GM18519 (cell line): ENCODE measurements around the gene PARS2.

Source experiments
- ATAC-seq: cut with Tn5 transposase; IDR thresholded peaks from one replicate; pipeline ENCODE4 v1.9.1; 2021; ENCODE audit warnings: mild to moderate bottlenecking, moderate library complexity; ENCODE audit not compliant: unreplicated experiment, low FRiP score

PARS2 gene

DNA sequence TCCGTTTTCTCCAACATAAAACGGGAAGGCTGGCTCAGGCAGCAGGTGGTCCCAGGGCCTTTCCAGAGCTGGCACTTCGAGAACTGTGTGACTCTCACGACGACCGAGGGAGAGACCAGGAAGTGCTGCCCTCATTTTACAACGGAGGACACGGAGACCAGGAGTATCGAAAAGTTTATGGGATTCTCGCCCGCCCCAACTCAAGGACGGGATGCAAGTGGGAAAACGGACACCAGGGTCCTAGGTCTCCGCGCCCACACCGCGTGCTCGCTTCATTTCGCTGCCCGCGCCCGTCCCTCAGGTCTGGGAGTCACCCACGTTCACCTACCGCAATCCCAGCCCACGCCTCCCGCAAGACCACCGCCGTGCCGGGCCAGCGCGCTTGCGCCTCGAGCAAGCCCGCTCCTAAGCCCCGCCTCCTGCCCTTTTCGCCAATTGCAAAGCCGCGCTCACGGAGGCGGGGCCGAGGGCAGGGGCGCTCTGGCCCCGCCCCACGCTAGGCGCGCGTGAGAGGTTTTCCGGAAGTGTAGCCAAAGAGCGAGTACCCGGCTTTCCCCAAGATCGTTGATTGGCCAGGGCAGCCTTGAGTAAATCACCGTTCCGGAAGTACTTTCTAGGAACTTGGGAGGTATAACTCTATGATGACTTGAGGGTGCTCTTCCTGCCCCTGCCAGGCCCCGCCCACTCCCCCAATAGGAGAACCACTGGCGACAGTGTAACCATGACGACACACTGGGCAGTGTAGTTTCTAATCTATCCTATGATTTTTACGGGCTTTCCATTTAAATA lies at the start of gene PARS2:
PARS2 (minus strand) TSS at position 391 of the 789 bp plus-strand sequence. CDS start 5,362 bp downstream, outside the sequence.
- ATAC-seq, result peak; percentile 95

DNA sequence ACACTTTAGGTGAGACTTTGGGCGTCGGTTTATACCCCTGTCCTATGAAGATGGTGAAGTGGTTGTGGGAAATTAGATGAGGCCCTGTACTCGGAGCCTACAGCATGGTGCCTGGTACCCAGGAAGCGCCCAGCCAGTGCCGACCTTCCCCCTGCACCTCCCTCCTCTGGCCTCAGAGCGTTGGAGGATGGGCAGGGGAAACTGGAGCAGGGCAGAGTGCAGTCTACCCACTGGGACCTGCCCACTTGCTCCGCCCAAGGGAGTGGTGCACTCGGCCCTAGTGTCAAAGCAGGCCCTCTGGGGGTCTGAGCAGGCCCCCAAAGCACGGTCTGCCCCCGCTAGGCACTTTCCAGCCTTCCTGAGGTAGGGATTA lies 49.8 kb upstream of the PARS2 start:
- no peak for ATAC-seq

DNA sequence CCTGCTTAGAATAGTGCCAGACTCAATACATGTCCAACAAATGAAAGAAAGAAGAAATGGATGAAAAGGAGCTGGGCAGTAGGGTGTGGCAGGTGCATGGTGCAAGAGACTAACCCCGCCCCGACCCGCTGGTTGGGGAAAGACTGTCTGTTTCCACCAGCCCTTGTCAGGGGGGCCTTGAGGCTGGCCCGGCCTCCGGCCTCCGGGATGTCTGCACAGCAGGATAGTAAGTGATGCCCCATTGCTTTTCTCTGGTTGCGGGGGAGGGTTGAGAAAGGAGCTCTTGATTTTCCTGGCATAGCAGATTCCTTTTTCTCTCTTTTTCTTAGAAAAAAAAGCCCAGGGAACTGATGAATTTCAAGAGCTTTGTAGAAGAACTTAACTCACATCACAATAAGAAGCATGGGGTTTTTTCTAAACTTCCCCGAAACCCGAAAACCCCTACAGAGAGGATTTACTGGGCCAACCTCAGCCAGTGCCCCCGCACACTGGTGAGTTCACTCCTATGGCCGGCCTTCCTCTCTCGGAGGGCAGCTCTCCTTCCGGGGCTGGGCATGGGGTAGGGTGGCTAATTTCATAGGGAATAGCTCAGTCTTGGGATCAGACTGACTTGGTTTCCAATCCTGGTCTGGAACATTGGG lies 49.3 kb upstream of the PARS2 start:
- ATAC-seq, result no peak

DNA sequence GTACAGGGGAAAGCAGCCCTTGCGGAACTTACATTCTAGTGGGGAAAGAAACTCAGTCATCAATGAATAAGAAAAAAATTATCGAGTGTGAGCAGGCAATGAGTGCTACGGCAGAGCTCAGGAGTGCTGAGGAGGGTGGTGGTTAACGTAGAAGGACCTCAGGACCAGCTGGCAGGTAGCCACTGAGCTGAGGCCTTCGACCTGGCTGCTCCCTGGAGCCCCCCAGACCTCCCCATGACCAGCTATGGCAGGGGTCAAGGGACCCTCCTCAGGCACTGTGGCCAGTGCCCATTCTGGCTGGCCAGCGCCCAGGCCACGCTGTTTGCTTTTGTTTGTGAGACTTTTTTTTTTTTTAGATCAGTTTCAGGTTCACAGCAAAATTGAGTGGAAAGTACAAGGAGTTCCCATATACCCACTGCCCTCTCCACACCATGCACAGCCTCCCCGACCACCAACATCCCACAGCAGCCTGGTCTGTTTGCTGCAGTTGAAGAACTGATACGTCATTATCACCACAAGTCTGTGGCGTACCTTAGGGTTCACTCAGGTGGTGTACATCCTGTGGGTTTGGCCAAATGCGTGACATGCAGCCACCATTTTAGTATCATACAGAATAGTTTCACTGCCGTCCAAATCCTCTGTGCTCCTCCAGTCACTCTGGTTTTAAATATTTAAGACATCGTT lies 48.6 kb upstream of the PARS2 start:
- ATAC-seq, result no peak

DNA sequence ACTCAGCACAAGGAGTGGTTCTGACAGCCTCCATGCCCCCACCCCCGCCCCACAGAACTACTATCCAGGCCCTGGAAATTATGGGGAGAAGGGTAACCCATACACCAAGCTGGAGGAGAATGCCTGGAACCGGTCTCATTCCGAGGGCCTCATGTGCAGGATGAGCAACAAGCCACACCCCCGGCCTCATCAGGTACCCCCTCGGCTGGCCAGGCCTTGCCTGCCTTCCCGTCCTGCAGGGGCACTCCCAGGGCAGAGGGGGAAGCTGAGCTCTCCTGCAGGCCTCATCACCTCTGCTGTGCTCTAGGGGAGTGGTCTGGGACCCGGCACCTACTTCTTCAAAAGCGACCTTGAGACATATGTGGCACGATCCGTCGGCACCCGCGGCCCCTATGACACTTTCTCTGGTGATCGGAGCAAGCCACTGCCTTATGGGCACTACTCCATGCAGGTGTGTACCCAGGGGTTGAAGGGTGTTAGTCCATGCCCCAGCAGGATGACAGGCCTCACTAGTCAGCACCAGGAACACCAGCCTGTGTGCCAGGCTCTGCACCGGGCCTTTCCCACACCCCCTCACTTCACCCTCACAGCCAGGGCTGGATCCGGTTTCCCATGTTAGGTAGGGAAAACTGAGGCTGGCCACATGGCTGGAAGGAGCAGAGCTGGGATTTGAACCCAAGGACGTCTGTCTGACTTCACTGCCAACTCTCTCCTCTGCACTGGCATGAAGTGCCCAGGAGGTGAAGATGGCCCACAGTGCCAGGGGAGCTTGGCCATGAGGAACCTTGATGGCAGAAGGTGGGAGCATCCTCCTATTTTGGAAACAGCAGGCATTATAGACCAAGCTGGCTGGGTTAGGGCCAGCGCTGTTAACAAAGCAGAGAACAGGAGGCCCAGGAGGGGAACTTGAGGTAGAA lies 47.7 kb upstream of the PARS2 start:
- no peak for ATAC-seq

DNA sequence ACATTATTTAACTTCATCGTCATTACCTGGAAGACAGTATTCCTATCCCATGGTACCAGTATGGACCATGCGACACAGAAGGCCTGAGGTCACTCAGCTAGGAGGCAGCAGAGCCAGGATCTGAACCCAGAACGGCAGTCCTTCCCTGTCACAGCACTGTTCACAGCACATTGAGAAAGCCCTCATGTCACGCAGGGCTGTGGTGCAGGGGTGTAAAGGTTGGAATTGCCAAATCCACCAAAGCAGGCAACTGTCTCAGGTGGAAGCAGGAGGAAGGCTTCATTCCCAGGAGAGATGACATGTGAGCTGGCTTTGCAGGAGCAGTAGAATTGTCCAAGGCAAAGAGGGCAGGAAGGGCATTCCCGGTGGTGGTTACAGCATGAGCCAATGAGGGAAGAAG lies 46.7 kb upstream of the PARS2 start:
- no peak for ATAC-seq

DNA sequence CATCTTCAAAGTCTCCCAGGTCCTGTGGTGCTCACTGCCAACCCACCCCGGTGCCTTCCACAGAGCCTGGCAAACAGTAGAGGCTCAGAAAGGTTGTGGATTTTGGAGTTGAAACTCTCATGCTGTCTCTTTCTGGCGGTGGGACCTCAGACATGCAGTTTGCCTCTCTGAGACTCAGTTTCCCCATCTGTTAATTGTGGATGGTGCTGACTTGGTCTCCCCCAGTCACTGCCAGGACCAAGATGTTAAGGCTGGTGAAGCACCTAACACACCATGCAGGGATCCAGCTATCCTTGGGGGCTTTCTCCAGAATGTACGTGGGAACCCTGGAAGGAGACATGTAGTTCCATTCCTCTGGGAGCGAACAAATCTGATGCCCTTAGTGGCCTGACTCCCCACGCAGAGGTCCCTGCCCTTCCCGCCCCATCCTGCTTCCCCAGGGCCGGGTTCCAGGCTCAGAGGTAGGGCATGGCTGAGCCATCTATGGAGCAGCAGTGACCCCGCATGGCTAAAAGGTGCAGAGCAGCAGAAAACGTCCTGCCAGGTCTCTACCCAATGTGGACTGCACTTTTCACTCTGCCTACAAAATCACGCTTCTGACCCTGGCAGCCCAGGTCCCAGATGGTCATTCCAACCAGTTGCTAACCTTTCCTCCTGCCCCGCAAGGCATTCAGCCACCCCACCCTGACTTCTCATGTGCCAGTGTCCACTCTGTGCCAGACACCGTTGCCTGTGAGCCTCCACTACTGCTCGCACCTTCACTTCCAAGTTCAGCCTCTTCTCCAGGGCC lies 46.0 kb upstream of the PARS2 start:
- ATAC-seq, result no peak

DNA sequence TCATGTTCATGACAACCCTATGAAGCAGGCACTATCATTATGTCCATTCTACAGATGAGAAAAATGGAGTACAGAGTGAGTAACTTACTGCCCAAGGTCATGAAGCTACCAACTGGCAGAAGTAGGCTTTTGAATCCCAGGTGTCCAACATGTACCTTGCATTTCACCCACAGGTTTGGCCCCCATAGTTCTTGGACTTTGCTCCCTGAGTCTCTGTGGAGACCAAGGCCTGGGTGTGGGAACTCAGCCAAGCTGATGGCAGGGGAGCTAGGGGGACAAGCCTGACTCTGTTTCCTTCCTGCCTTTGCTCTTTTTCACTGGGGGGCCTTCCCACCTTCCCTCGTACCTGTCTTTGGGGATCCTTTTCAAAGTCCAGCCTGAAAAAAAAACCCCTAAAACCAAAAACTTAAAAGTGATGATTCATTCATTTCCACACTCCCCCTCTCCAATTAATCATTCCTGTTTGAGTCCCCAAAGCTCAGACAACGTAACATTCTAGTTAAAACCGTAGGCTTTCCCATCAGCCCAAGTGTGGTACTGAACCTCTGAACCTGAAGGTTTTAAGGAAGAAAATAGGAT lies 45.3 kb upstream of the PARS2 start:
- ATAC-seq, result no peak

DNA sequence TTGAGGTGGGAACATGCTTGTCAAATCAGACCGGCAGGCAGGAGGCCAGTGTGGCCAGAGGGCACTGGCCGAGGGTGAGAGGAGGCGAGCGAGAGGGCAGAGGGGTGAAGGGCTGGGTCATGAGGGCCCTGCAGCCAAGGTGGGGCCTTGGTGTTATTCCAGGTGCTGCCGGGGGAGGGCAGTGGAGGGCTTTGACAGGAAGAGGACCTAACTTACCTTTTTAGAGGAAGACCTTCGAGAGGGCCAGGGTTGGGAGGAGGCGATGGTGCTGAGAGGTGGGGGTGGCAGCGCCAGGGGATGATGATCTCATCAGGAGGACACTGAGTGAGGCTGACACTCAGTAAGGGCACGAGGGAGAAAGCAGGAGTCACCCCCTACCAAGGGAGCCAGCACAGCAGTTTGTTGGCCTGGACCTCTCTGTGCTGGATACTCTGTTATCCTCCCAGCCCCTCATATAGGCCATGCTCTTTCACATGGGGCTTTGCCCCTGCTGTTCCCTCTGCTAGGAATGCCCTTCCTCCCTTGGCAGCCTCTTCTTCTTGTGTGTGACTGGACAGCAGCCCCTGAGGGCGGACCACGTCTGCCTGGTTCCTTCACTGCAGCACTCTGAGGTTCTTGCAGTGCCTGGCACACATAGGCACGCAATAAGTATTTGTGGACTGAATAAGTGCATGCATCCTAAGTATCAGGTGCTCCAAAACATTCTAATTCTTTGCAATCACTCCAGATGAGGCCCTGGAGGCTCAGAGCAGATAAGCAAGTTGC lies 44.3 kb upstream of the PARS2 start:
- no peak for ATAC-seq

DNA sequence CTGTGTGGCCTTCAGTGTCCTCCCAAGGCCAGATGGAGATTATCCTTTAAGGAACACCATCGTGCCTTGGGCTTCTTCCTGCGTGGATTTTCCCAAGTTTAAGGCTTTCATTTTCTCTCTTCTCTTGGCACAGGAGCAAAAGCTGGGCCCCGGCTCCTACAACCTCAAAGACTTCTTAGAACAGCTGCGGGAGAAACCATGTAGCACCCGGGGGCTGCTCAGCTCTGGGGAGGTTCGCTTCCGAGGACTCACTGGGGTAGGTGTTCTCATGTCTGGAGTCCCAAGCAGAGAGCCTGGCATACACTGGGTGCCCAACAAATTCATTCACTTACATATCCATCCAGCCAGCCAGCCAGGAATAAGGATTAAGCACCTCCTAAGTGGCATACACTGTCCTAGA lies 43.4 kb upstream of the PARS2 start:
- ATAC-seq, result no peak

DNA sequence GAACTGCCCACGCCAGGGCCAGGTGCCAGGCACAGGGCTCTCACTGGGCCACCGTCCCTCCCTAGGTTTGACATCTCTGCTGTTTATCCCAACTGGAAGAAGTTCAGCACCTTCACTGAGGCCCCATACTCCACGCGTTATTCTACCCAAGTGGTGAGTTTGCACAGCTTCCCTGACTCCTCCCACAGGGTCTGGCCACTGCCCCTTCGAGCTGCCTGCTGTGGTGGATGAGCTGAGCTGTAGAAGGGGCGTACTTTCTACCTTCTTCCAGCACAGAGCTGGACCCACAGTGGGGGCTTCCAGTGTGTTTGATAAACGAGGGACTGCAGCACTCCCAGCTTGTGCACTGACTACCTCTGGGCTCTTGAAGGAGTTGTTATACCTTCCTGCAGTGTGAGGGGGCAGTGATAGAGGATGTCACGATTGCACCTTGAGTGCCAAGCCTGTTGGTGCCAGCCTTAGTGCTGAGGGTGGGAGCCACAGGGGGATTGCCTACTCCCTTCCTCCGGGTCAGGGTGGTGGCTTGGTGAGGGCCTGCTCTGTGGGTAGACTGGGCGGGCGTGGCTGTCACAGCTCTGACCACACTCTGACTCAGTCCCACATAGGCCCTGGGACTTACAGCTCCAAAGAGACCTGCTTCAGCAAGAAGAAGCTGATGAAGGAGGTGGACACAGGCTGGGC lies 42.7 kb upstream of the PARS2 start:
- no peak for ATAC-seq

DNA sequence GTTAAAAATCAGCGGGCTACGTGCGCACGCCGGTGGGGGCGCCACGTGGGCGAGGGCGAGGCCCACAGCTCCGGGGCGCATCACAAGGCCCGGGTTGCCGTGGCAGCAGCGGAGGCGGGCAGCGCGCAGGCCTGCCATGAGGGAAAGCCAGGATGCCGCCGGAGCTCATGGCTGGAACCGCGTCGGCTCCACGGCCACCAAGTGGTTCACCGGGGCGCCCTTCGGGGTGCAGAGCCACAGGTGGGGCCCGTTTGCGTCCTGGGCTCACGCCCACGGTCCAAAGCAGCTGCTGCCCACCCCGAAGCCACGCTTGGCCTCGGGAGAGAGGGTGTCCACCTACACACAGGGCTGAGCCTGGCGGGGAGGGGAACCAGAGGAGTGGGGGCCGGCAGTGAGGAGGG lies 41.7 kb upstream of the PARS2 start:
- ATAC-seq, result no peak

DNA sequence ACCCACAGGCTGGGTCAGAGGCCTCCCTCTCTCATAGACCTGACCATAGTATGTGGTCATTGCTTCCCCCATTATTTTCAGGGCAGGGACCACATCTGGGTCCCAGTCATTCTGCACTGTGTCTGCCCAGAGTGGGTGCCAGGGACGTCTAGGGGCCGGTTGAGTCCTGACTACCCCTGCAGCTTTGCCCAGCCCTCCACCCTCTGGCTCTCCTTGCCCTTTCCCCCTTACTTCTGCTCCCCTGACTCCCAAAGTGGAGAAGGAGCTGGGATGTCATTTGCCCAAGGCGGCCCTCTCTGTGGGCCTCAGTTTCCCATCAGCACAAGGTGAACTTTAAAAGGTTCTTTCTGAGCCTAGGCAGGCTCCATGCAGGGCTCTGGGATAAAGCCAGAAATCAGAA lies 41.1 kb upstream of the PARS2 start:
- no peak for ATAC-seq

DNA sequence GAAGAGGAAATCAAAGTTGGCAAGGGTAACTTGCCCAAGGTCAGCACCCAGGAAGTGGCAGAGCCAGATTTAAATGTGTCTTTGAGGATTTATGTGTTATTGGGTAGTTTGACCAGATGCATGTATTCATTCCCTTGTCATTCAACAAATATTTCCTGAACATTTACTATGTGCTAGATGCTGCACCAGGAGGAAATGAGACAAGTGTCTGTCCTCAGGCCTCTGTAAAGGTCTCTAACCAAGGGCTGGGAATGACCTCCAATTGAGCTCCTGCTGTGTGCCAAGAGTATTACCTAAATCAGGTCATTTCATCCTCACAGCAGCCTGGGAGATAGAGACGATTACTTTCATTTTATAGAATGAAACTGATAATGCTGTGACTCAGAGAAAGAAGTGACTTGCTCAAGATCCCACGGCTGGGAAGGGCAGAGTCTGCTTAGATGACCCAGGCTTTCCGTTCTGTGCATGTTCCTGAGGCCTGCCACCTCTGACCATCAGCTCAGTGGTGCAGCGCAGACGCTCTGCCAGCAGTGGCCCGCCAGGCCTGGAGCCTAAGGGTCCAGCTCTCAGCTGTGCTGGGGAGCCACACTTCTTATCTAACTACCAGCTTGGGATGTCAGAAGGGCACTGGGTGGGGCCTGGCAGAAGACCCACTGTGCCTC lies 40.3 kb upstream of the PARS2 start:
- no peak for ATAC-seq

DNA sequence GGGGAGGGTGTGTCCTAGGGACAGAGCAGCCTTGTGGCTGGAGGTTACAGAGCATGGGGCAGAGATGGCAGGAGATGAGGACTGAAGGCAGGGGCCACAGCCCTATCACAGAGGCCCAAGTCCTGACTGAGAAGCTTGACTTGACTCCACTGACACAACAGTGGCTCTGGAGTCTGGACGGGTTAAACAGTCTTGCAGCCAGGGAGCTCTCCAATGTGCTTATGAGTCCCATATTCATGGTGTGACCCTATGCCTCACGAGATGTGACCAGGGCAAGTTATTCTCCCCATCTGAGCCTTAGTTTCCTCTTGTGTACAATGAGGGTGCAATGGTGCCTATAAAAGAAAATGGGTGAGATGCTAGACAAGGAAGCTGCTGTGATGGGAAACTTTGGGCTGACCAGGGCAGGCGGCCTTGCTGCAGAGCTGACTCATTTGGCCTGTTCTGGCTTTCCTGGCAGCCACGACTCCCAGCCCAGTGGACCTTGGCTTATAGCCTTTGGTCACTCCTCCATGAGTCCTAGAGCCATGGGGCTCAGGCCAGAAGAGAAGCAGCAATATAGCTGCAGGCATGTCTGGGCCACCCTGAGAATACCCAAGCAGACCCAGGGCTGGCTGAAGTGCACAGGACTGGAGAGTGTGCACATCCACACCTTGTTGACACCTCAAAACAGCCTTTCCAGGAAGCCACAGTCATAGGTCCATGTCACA lies 39.6 kb upstream of the PARS2 start:
- ATAC-seq, result no peak

DNA sequence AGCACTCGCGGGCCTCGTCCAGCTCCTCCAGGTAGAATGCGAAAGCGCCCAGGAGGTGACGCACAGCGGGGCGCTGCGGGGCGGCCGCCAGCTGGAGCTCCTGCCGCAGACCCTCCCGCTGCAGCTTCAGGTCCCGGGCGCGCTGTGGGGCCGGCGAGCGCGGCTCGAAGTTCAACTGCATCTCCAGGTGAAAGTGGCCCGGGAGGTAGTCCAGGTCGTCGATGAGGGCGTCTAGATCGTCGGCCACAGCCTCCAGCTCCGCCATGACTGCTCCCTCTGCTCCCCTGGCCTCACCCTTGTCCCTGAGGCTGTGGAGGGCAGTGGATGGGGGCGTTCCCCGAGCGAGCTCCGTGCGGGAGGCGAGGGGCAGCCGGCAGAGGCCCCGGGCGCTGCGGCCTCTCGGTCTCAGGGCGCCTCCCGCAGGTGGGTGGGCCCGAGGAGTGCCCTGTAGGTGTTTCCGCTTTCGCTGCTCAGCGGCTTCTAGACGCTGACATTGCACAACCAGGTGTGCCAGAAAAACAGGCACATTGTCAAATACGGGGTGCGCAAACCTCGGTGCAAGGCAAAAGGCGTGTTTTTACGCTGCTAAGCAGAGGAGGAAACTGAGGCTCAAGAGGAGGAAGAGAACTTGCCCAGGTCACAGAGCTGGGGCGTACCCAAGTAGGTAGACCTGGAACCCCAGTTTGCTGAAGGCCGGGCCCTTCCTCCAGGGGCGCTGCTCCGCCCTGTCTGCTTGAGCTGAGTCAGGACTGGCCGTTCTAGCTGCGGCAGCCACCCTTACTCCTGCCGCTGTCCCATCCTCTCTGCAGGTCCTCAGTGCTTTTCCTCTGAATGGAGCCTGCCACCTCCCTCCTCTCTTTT lies 36.8 kb upstream of the PARS2 start, which contains the start of gene TTC22:
TTC22 (minus strand) TSS at position 425 of the 861 bp plus-strand sequence; CDS start at position 265, 160 bp downstream.
- ATAC-seq, result peak; percentile 69
